22Rv1 (cell line): ENCODE results near the gene SPSB1.

Source experiments
- H3K27ac ChIP-seq: fragments of 450-650 bp; 2 replicates; pipeline ENCODE4 v1.5.1; 2017
- CTCF ChIP-seq: fragments of 450-650 bp; IDR thresholded peaks from 2 replicates; pipeline ENCODE4 v1.5.1; 2017; ENCODE audit warnings: mild to moderate bottlenecking
- ZFX ChIP-seq: fragments of 450-650 bp; IDR thresholded peaks from 2 replicates; pipeline ENCODE4 v1.6.1; 2017; ENCODE audit warnings: antibody characterized with exemption, borderline replicate concordance

SPSB1 gene

GRCh38 chr1:9328715-9329114 is 36.0 kb downstream of the SPSB1 start:
- H3K27ac ChIP-seq, result no peak overlapping the region
- no peak for TF ChIP-seq CTCF
- no peak for TF ChIP-seq ZFX

- TF ChIP-seq ZFX (no peak), CTCF (no peak)
- no peak overlapping the region for H3K27ac ChIP-seq
Observed at GRCh38 chr1:9331016-9331415, 38.3 kb downstream of the SPSB1 start.

- H3K27ac ChIP-seq, result no peak overlapping the region
- TF ChIP-seq ZFX, result no peak
- TF ChIP-seq CTCF, result no peak
Observed at GRCh38 chr1:9331558-9332346, 39.1 kb downstream of the SPSB1 start.

- TF ChIP-seq ZFX, result no peak
- TF ChIP-seq CTCF, result no peak
- no peak overlapping the region for H3K27ac ChIP-seq
Observed at GRCh38 chr1:9332513-9333143, 39.9 kb downstream of the SPSB1 start.

- no peak for TF ChIP-seq CTCF
- no peak for TF ChIP-seq ZFX
- H3K27ac ChIP-seq, result no peak overlapping the region
Observed at GRCh38 chr1:9338397-9339246, 45.9 kb downstream of the SPSB1 start.

GRCh38 chr1:9340172-9340854 is 47.6 kb downstream of the SPSB1 start:
- H3K27ac ChIP-seq, result no peak overlapping the region

GRCh38 chr1:9340864-9341263 is 48.2 kb downstream of the SPSB1 start:
- no peak for TF ChIP-seq CTCF
- no peak for TF ChIP-seq ZFX
- H3K27ac ChIP-seq, result no peak overlapping the region

More at GRCh38 chr1:9340172-9340854, 47.6 kb downstream of the SPSB1 start:
- TF ChIP-seq ZFX, result no peak
